HG02870 (cell line): ENCODE measurements around the gene CRTAC1.

Source experiments
- ATAC-seq: cut with Tn5 transposase; IDR thresholded peaks from one replicate; pipeline ENCODE4 v1.9.1; 2021; ENCODE audit warnings: mild to moderate bottlenecking, moderate library complexity; ENCODE audit not compliant: unreplicated experiment

CRTAC1 gene

GRCh38 chr10:97975598-97975997, 54.8 kb downstream of the CRTAC1 start:
- ATAC-seq = no peak

- no peak for ATAC-seq
Measured at GRCh38 chr10:97974526-97975525, 55.6 kb downstream of the CRTAC1 start.

- ATAC-seq = no peak
Measured at GRCh38 chr10:97974100-97974499, 56.3 kb downstream of the CRTAC1 start.

- no peak for ATAC-seq
Measured at GRCh38 chr10:97969538-97970079, 60.8 kb downstream of the CRTAC1 start.

- ATAC-seq = no peak
Measured at GRCh38 chr10:97964748-97965147, 65.7 kb downstream of the CRTAC1 start.

- ATAC-seq = no peak
Measured at GRCh38 chr10:97961945-97962344, 68.5 kb downstream of the CRTAC1 start.

GRCh38 chr10:97960269-97961056, 70.0 kb downstream of the CRTAC1 start:
- no peak for ATAC-seq

GRCh38 chr10:97949462-97949861, 81.0 kb downstream of the CRTAC1 start:
- no peak for ATAC-seq

- ATAC-seq = no peak
Measured at GRCh38 chr10:97948822-97949221, 81.6 kb downstream of the CRTAC1 start.

- ATAC-seq = no peak
Measured at GRCh38 chr10:97944772-97945171, 85.6 kb downstream of the CRTAC1 start.

- ATAC-seq = no peak
Measured at GRCh38 chr10:97943294-97943693, 87.1 kb downstream of the CRTAC1 start.

- no peak for ATAC-seq
Measured at GRCh38 chr10:97940534-97940933, 89.9 kb downstream of the CRTAC1 start.

- ATAC-seq = no peak
Measured at GRCh38 chr10:97939446-97939990, 90.9 kb downstream of the CRTAC1 start.

GRCh38 chr10:97937928-97938327, 92.5 kb downstream of the CRTAC1 start:
- no peak for ATAC-seq

- no peak for ATAC-seq
Measured at GRCh38 chr10:97937054-97937453, 93.4 kb downstream of the CRTAC1 start.

GRCh38 chr10:97936126-97936525, 94.3 kb downstream of the CRTAC1 start:
- no peak for ATAC-seq

GRCh38 chr10:97932932-97933530, 97.4 kb downstream of the CRTAC1 start:
- no peak for ATAC-seq

GRCh38 chr10:97931041-97931440, 99.4 kb downstream of the CRTAC1 start:
- ATAC-seq = no peak

GRCh38 chr10:97928897-97929296, 101.5 kb downstream of the CRTAC1 start:
- no peak for ATAC-seq

GRCh38 chr10:97927622-97928021, 102.8 kb downstream of the CRTAC1 start:
- no peak for ATAC-seq

GRCh38 chr10:97926055-97926454, 104.4 kb downstream of the CRTAC1 start:
- no peak for ATAC-seq
